Nephron (organoid): ENCODE results near the gene ZFP28.

Experiments
- H3K27ac Mint-ChIP-seq, 3 experiments: 2 replicates each; pipeline ENCODE4 v1.8.0; 2020; ENCODE audit warnings: mixed read lengths in 3 of 3, mild to moderate bottlenecking in 2 of 3, moderate library complexity in 1 of 3
- H3K27me3 Mint-ChIP-seq: 2 replicates; pipeline ENCODE4 v1.8.0; 2021; ENCODE audit warnings: low read depth, mild to moderate bottlenecking, moderate library complexity, mixed read lengths
- H3K36me3 Mint-ChIP-seq: 2 replicates; pipeline ENCODE4 v1.8.0; 2020; ENCODE audit warnings: low read depth, mixed read lengths
- H3K4me1 Mint-ChIP-seq: 2 replicates; pipeline ENCODE4 v1.8.0; 2020; ENCODE audit warnings: mixed read lengths
- H3K4me3 Mint-ChIP-seq, 3 experiments: 2 replicates each; pipeline ENCODE4 v1.8.0; 2020; ENCODE audit warnings: mild to moderate bottlenecking in 3 of 3, mixed read lengths in 3 of 3, moderate library complexity in 2 of 3
- H3K9me3 Mint-ChIP-seq: 2 replicates; pipeline ENCODE4 v1.8.0; 2020; ENCODE audit warnings: mixed read lengths
- TF ChIP-seq, protein P1 (sequence below), 3 experiments: fragments of 200-600 bp; sonication (generic); IDR thresholded peaks; one replicate each; pipeline ENCODE4 v1.5.0; 2021; ENCODE audit warnings: antibody characterized with exemption in 3 of 3; ENCODE audit not compliant: unreplicated experiment in 3 of 3

The ZFP28 gene

DNA sequence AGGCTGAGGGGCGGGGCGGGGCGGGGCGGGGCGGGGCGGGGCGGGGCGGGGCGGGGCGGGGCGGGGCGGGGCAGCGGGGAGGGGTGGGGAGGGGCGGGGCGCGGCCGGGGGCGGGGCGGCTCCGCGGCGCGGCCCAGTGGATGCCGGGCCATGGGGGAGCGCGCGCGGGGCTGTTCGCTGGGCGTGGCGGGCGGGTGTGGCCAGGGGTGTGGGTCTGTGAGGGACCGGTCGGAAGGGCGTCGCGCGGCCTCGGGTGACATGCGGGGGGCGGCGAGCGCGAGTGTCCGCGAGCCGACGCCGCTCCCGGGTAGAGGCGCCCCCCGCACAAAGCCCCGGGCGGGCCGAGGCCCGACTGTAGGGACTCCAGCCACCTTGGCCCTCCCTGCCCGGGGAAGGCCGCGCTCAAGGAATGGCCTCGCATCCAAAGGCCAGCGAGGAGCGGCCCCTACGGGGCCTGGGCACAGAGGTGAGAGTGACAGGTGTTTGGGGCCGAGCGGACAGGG is at the start of gene ZFP28:
Gene ZFP28 (plus strand): TSS at position 188 of the 503 bp plus-strand sequence. CDS start 71 bp downstream, at position 259.
- no peaks in the 10 kb centered on the region for H3K27me3 Mint-ChIP-seq
- peaks cover 53% of the 10 kb centered on the region for H3K36me3 Mint-ChIP-seq
- peak within 1 kb of the TSS; percentile 93 to 97 (median 96) for H3K27ac Mint-ChIP-seq
- no peaks in the 10 kb centered on the region for H3K4me1 Mint-ChIP-seq
- peak within 1 kb of the TSS; percentile 91 to 93 (median 92) for H3K4me3 Mint-ChIP-seq
- TF ChIP-seq, protein P1, sequence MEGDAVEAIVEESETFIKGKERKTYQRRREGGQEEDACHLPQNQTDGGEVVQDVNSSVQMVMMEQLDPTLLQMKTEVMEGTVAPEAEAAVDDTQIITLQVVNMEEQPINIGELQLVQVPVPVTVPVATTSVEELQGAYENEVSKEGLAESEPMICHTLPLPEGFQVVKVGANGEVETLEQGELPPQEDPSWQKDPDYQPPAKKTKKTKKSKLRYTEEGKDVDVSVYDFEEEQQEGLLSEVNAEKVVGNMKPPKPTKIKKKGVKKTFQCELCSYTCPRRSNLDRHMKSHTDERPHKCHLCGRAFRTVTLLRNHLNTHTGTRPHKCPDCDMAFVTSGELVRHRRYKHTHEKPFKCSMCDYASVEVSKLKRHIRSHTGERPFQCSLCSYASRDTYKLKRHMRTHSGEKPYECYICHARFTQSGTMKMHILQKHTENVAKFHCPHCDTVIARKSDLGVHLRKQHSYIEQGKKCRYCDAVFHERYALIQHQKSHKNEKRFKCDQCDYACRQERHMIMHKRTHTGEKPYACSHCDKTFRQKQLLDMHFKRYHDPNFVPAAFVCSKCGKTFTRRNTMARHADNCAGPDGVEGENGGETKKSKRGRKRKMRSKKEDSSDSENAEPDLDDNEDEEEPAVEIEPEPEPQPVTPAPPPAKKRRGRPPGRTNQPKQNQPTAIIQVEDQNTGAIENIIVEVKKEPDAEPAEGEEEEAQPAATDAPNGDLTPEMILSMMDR (IDR thresholded peaks at IDR 0.05; ENCODE audit: unreplicated experiment in 3 of 3), result no peak
- H3K9me3 Mint-ChIP-seq, result peaks cover 67% of the 10 kb centered on the region

DNA sequence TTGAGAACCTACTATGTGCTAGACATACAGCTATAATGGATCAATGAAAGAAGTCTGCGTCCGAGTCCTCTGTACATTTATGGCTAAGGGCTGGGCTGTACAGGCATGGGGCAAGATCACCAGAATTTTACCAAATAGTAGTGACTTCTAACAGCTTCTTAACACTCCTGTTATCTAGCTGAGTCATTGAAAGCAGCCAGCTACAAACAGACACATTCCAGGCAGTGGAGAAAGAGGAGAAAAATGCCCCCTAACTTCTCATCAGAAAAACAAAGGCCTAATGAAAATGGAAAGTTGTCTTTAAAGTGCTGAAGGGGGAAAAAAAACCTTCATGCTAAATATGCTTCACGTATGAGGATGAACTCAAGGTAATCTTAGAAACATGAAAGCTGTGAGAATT is 47.3 kb upstream of the ZFP28 start:
- H3K27ac Mint-ChIP-seq, result no peak overlapping the region
- no peak overlapping the region for H3K4me3 Mint-ChIP-seq
- H3K4me1 Mint-ChIP-seq, result no peaks in the 10 kb centered on the region
- no peaks in the 10 kb centered on the region for H3K36me3 Mint-ChIP-seq
- H3K9me3 Mint-ChIP-seq, result peaks cover 62% of the 10 kb centered on the region
- TF ChIP-seq, protein P1 (IDR thresholded peaks at IDR 0.05; ENCODE audit: unreplicated experiment in 3 of 3), result no peak
- H3K27me3 Mint-ChIP-seq, result no peaks in the 10 kb centered on the region

DNA sequence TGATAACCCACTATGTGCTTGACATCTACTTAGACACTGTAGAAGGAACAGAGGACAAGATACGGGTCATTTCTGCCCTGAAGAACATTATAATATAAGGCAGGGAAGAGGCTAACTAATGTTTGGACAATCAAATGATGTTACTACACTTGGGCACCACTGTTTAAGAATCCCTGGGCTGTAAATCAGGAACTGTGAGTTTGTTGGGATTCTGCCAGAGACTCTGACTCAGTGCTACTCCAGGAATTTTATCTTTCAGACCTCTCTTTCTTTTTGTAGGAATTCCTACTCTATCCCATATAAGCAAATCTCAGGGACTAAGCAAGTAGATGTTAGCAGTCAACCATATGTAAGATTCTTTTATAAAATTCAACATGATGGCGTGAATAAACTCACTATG is 34.2 kb upstream of the ZFP28 start:
- peaks cover 46% of the 10 kb centered on the region for H3K9me3 Mint-ChIP-seq
- H3K27ac Mint-ChIP-seq, result no peak overlapping the region
- TF ChIP-seq, protein P1 (IDR thresholded peaks at IDR 0.05; ENCODE audit: unreplicated experiment in 3 of 3), result no peak
- H3K4me3 Mint-ChIP-seq, result no peak overlapping the region
- no peaks in the 10 kb centered on the region for H3K4me1 Mint-ChIP-seq
- H3K36me3 Mint-ChIP-seq, result no peaks in the 10 kb centered on the region
- no peaks in the 10 kb centered on the region for H3K27me3 Mint-ChIP-seq

DNA sequence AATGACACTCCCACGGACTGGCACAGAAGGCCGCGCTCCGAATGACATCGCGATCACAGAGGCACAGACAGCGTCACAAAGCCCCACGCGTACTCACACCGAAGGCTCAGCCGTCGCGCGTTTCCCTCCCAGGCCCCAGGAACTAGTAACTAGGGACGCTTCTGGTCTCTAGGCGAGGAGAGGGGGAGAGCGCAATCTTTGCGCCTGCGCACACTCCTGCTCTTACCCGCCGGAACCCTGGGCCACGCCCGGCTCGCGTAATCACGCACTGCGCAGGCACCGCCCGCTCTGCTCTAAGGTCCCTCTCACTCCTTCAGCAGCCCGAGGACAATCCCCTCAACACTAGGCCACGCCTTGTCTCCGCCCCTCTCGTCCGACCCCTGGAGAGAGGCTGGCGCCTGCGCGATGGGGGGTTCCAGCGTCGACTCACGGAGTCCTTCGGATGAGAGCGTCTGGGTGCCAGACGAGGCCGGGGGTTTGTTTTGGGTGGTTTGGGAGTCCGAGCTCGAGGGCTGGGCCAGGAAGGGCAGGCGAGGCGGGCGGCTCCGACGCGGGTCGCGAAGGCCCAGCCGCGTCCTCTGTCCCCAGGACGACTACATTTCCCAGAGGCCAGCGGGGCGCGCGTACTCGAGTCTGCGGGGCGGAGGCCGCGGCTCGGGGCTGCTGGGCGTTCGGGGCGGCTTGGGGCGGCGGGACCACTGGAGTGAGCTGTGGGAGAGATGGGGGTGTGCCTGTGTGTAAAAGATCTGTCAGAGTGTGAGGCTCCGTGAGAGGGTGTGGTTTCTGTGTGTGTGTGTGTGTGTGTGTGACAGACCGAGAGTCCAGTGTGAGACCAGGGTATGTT is 31.1 kb upstream of the ZFP28 start, which contains the start of gene ZNF471:
Gene ZNF471 (plus strand): TSS at position 410 of the 844 bp plus-strand sequence. CDS start 3,717 bp downstream, outside the sequence.
- Mint-ChIP-seq H3K27me3 (no peaks in the 10 kb centered on the region), H3K27ac (no peak within 1 kb of the TSS), H3K4me1 (no peaks in the 10 kb centered on the region), H3K36me3 (no peaks in the 10 kb centered on the region), H3K4me3 (peak within 1 kb of the TSS; percentile 39 to 66 (median 42)), H3K9me3 (peaks cover 29% of the 10 kb centered on the region)
- TF ChIP-seq, protein P1 (IDR thresholded peaks at IDR 0.05; ENCODE audit: unreplicated experiment in 3 of 3), result no peak

DNA sequence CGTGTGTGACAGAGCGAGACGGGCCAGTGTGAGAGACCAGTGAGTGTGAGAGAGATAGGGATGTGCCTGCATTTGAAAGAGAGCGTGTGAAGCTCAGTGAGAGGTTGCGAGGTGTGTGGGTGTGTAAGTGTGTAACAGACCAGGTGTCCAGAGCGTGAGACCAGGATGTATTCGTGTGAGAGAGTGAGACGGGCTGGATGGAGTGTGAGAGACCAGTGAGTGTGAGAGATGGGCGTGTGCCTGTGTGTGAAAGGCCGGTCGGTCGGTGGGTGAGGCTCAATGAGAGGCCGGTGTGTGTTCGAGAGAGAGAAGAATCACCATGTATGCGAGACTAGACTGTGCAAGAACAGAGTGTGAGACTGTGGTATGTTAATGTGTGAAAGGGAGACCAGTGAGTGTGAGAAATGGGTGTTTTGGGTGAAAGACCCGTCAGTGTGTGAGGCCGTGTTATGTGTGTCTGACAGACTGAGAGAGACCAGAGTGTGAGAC is 30.4 kb upstream of the ZFP28 start:
- Mint-ChIP-seq H3K27me3 (no peaks in the 10 kb centered on the region), H3K36me3 (no peaks in the 10 kb centered on the region), H3K9me3 (peaks cover 28% of the 10 kb centered on the region), H3K4me3 (no peak overlapping the region), H3K27ac (no peak overlapping the region), H3K4me1 (no peaks in the 10 kb centered on the region)
- TF ChIP-seq, protein P1 (IDR thresholded peaks at IDR 0.05; ENCODE audit: unreplicated experiment in 3 of 3), result no peak
